GM06990 (cell line): ENCODE data around the gene CHRNA9.
A peak's percentile ranks its signal among the peaks of the same experiment; 100 is the strongest.

ENCODE experiments used
- DNase-seq: peaks from one replicate; pipeline ENCODE4 v3.0.0-alpha.2; 2011; ENCODE audit not compliant: insufficient read length; ENCODE audit errors: extremely low read depth
- H3K27me3 ChIP-seq: replicated peaks from 2 replicates; pipeline ENCODE4 v1.6.0; 2011; ENCODE audit warnings: low read length; ENCODE audit not compliant: control insufficient read depth, insufficient read depth
- H3K36me3 ChIP-seq: 2 replicates; pipeline ENCODE4 v1.5.1; 2011; ENCODE audit warnings: low read length; ENCODE audit not compliant: control insufficient read depth, insufficient read depth
- H3K4me3 ChIP-seq: replicated peaks from 2 replicates; pipeline ENCODE4 v1.5.1; 2011; ENCODE audit warnings: low read depth, mild to moderate bottlenecking, control low read depth, low read length
- TF ChIP-seq, protein P1 (sequence below): IDR thresholded peaks from 2 replicates; pipeline ENCODE4 v1.5.1; 2011; ENCODE audit warnings: low read length, control low read depth, mild to moderate bottlenecking, inconsistent platforms; ENCODE audit not compliant: insufficient read depth, poor library complexity, severe bottlenecking

The CHRNA9 gene

DNA sequence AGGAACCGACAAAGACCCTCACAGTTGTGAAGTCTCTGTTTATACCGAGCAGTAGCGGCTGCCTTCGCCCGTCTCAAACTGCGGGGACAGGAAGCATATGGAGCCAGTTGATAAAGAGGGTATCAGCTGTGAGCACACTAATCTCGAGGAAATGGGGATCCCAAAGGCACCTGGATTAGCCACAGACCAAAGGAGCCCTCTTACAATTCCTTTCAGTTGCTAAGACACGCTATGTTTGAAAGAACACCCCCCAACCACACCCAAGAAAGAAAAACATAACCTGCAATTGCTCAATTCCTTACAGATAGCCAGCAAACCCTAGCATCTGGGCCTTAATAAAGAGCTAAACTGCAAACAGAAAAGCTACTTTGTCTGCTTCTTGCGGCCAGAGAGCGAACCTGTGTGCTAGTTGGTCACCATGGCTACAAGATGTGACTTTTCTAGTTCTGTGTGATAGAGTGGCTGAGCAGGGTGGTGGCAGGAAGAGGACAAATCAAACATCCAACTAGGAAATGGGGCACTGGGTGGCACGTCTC lies 23.3 kb upstream of the CHRNA9 start:
- Histone ChIP-seq H3K27me3 (no peaks in the 10 kb centered on the region), H3K4me3 (no peak overlapping the region), H3K36me3 (no peaks in the 10 kb centered on the region)
- TF ChIP-seq, protein P1, sequence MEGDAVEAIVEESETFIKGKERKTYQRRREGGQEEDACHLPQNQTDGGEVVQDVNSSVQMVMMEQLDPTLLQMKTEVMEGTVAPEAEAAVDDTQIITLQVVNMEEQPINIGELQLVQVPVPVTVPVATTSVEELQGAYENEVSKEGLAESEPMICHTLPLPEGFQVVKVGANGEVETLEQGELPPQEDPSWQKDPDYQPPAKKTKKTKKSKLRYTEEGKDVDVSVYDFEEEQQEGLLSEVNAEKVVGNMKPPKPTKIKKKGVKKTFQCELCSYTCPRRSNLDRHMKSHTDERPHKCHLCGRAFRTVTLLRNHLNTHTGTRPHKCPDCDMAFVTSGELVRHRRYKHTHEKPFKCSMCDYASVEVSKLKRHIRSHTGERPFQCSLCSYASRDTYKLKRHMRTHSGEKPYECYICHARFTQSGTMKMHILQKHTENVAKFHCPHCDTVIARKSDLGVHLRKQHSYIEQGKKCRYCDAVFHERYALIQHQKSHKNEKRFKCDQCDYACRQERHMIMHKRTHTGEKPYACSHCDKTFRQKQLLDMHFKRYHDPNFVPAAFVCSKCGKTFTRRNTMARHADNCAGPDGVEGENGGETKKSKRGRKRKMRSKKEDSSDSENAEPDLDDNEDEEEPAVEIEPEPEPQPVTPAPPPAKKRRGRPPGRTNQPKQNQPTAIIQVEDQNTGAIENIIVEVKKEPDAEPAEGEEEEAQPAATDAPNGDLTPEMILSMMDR: no peak
- no peak for DNase-seq

DNA sequence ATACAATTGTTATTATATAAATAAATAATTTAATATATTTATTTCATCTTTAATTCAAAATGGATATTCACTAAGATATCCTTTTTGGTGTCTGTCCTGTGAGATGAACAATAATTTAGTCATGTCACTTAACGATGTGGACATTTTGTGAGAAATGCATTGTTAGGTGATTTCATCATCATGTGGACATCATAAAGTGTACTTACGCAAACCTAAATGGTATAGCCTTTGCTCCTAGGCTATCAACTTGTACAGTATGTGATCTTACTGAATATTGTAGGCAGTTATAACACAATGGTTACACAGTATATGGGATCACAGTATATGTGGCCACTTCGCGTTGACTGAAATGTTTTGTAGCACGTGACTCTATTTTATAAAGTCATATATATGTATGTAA lies 20.2 kb upstream of the CHRNA9 start:
- H3K36me3 ChIP-seq: no peaks in the 10 kb centered on the region
- H3K27me3 ChIP-seq: no peaks in the 10 kb centered on the region
- TF ChIP-seq, protein P1: no peak
- no peak overlapping the region for H3K4me3 ChIP-seq
- no peak for DNase-seq

DNA sequence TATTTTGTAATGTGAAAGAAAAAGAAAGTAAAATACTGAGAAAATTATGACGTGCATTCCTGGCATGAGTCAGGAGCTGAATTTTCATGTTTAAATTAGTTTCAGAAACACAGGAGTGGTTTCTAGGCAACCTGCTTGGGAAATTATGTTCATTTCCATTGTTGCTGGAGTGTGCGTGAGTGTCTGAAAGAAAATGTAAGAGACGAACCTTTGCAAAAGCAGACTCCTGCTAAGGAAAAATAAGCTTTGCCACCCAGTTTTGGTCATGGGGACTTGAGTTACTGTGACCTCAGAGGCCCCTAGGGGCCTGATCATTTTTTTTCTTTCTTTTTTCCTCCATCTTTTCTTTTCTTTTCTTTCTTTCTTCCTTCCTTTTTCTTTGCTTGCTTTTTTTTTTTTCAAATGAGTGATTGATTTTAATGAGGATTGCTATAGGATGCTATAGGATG lies 18.8 kb upstream of the CHRNA9 start:
- peak overlapping the region; percentile 42 for H3K4me3 ChIP-seq
- peak; percentile 53 for DNase-seq
- TF ChIP-seq, protein P1: no peak

DNA sequence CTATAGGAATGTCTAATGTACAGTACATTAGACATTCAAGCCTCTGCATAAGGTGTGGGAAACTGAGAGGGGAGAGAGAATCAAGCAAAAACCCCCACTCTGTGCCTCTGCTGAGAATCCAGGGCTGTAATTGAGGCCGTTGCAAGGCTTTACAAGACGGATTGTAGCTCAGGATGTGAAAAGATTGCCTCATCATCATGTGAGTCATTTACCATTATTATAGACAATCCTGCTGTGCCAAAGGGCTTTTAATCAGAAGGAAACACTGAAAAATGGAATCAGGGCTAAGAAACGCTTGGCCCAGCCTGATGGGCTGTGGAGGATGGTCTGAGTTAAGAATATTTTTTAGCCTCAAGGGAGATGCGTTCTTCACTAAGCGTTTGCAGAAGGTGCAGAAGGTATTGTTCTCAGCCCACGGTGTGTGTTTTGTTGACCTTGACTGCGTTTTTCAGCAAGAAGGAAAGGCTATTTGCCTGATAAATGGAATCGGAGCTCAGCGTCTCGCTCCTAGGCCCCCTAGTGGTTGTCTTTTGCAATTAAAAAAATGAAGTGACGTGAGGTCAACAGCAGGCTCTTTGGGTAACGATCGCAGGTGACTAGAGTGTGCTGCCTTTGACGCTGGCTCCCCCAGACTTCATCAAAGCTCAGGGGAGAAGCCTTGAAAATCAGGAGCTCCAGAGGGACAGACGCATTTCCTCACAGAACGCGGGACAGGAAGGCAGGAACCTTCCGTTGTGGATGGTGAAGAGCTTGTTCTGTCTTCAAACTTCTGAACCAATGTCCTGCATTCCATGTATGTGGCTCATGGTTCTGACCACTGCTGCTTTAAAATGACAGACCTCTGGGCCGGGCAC lies 18.1 kb upstream of the CHRNA9 start:
- TF ChIP-seq, protein P1: peak; percentile 74
- H3K27me3 ChIP-seq: no peaks in the 10 kb centered on the region
- peak overlapping the region; percentile 42 for H3K4me3 ChIP-seq
- H3K36me3 ChIP-seq: no peaks in the 10 kb centered on the region
- peak; percentile 59 for DNase-seq

More for the DNA sequence above, 18.8 kb upstream of the CHRNA9 start:
- Histone ChIP-seq H3K27me3 (no peaks in the 10 kb centered on the region), H3K36me3 (no peaks in the 10 kb centered on the region)

DNA sequence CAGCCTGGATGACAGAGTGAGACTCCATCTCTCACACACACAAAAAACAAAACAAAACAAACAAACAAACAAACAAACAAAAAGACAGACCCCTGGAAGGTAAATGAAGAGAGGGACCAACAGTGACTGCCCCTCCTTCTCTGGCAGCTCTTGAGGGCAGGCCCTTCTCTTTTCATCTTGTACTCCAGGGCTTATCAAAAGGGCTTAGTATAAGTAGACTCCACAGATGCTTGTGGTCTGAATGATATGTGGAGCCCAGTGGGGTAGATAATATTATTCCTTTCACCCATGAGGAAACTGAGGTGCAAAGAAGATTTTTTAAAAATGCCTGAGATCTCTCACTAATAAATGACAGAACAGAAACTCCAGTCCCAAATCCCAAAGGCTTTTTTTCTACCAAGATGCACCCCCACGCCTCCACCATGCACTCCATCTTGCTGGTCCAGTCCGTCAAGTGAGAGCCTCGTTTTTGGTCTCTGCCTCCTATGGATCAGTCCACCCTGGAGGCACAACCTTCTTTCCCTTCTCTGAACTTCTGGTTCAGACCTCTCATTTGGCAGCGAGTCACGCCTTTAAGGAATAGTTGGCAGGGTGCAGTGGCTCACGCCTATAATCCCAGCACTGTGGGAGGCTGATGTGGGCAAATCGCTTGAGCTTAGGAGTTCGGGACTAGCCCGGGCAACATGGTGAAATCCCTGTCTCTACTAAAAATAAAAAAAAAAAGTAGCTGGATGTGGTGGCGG lies 17.0 kb upstream of the CHRNA9 start:
- Histone ChIP-seq H3K4me3 (no peak overlapping the region), H3K36me3 (no peaks in the 10 kb centered on the region), H3K27me3 (no peaks in the 10 kb centered on the region)
- DNase-seq: no peak
- TF ChIP-seq, protein P1: no peak
